SK-N-SH (cell line): ENCODE data around the gene EPHA5. TPM values are rescaled to one million over a fixed set of nuclear protein-coding genes. Genes with fewer than 3 reads are reported as not detected.

Source experiments
- CTCF ChIA-PET: fragments of 300-600, 350-600 bp; formaldehyde crosslinking; extraction: SDS; loops from one replicate; lab custom pipeline; 2021; lab: Yijun Ruan, JAX
- POLR2A ChIA-PET: fragments of 350-600 bp; sonication (Branson Sonifier 250); formaldehyde crosslinking; extraction: SDS; loops from one replicate; lab custom pipeline; 2020; ENCODE audit warnings: antibody characterized with exemption, inconsistent platforms; lab: Yijun Ruan, JAX
- DNase-seq: peaks from one replicate; pipeline ENCODE4 v3.0.0; 2012
- H2AFZ ChIP-seq: fragments of 200-600 bp; sonication (generic); 2 replicates; pipeline ENCODE4 v1.8.1; 2016; ENCODE audit warnings: antibody characterized with exemption, mild to moderate bottlenecking, low read depth
- H3F3A ChIP-seq: fragments of 200-600 bp; sonication (generic); replicated peaks from 2 replicates; pipeline ENCODE3; 2016; ENCODE audit warnings: antibody characterized with exemption, mild to moderate bottlenecking; ENCODE audit not compliant: insufficient read depth
- H3K27ac ChIP-seq, 2 experiments: fragments of 200-500 bp in 1 of 2; fragments of 200-600 bp in 1 of 2; sonication (Bioruptor generic) in 1 of 2; sonication (generic), shearing (Covaris generic) in 1 of 2; 2 replicates each; pipeline versions ENCODE4 v1.5.1 to v1.6.1; 2014 to 2016; ENCODE audit warnings: low read depth in 2 of 2, inconsistent platforms in 1 of 2, low read length in 1 of 2, mild to moderate bottlenecking in 1 of 2, mixed read lengths in 1 of 2
- H3K27me3 ChIP-seq: fragments of 200-600 bp; sonication (generic), shearing (Covaris generic); 2 replicates; pipeline ENCODE4 v1.6.1; 2016; ENCODE audit warnings: mixed run types; ENCODE audit not compliant: insufficient read depth
- H3K36me3 ChIP-seq, 2 experiments: fragments of 200-500 bp in 1 of 2; fragments of 200-600 bp in 1 of 2; sonication (Bioruptor generic) in 1 of 2; sonication (generic) in 1 of 2; replicated peaks in 1 of 2; 2 replicates each; pipeline versions ENCODE3 to v1.5.1; 2014 to 2016; ENCODE audit warnings: low read length in 1 of 2, mild to moderate bottlenecking in 1 of 2; ENCODE audit not compliant: insufficient read depth in 2 of 2, control insufficient read depth in 1 of 2
- H3K4me1 ChIP-seq, 2 experiments: fragments of 200-500 bp in 1 of 2; fragments of 200-600 bp in 1 of 2; sonication (Bioruptor generic) in 1 of 2; sonication (generic), shearing (Covaris generic) in 1 of 2; 2 replicates each; pipeline versions ENCODE4 v1.5.1 to v1.6.1; 2014 to 2016; ENCODE audit warnings: low read depth in 1 of 2, low read length in 1 of 2, mixed run types in 1 of 2; ENCODE audit not compliant: insufficient read depth in 2 of 2, control insufficient read depth in 1 of 2
- H3K4me2 ChIP-seq: fragments of 200-600 bp; sonication (generic), shearing (Covaris generic); 2 replicates; pipeline ENCODE4 v1.6.1; 2017; ENCODE audit warnings: mixed run types
- H3K4me3 ChIP-seq, 2 experiments: fragments of 200-500 bp in 1 of 2; fragments of 200-600 bp in 1 of 2; sonication (Bioruptor generic) in 1 of 2; sonication (generic), shearing (Covaris generic) in 1 of 2; 2 replicates each; pipeline versions ENCODE4 v1.5.1 to v1.8.1; 2014 to 2016; ENCODE audit warnings: low read depth in 2 of 2, inconsistent platforms in 1 of 2, low read length in 1 of 2, mild to moderate bottlenecking in 1 of 2, mixed read lengths in 1 of 2, moderate library complexity in 1 of 2
- H3K79me2 ChIP-seq: fragments of 200-600 bp; sonication (generic); 2 replicates; pipeline ENCODE4 v1.8.1; 2017; ENCODE audit warnings: mild to moderate bottlenecking; ENCODE audit not compliant: insufficient read depth
- H3K9ac ChIP-seq: fragments of 200-600 bp; sonication (generic); 2 replicates; pipeline ENCODE4 v1.6.1; 2017; ENCODE audit warnings: mixed run types
- H3K9me2 ChIP-seq: fragments of 200-600 bp; sonication (generic); 2 replicates; pipeline ENCODE4 v1.6.1; 2017; ENCODE audit warnings: mixed run types
- H3K9me3 ChIP-seq: fragments of 200-600 bp; sonication (generic); 2 replicates; pipeline ENCODE4 v1.6.1; 2017; ENCODE audit warnings: mixed run types, mild to moderate bottlenecking, moderate library complexity
- H4K20me1 ChIP-seq: fragments of 200-600 bp; sonication (generic); 2 replicates; pipeline ENCODE4 v1.6.1; 2017; ENCODE audit warnings: mild to moderate bottlenecking, mixed run types; ENCODE audit not compliant: insufficient read depth
- CHD2 ChIP-seq: fragments of 150-350 bp; IDR thresholded peaks from 2 replicates; pipeline ENCODE4 v1.6.1; 2018; ENCODE audit warnings: low read length; ENCODE audit not compliant: partially characterized antibody
- CTCF ChIP-seq: fragments of 200-600 bp; sonication (generic); IDR thresholded peaks from 2 replicates; pipeline ENCODE4 v1.6.1; 2017; ENCODE audit warnings: antibody characterized with exemption, mild to moderate bottlenecking, moderate library complexity
- ELF1 ChIP-seq: IDR thresholded peaks from 2 replicates; pipeline ENCODE4 v1.4.0; 2012
- EP300 ChIP-seq, 2 experiments: IDR thresholded peaks; 2 replicates each; pipeline versions ENCODE4 v1.4.0 to v1.6.1; 2012; ENCODE audit warnings: borderline replicate concordance in 1 of 2, low read depth in 1 of 2, low read length in 1 of 2
- GABPA ChIP-seq: IDR thresholded peaks from 2 replicates; pipeline ENCODE4 v1.4.0; 2012; ENCODE audit warnings: low read depth, mild to moderate bottlenecking
- JUND ChIP-seq: IDR thresholded peaks from 2 replicates; pipeline ENCODE4 v1.4.0; 2012
- MXI1 ChIP-seq: IDR thresholded peaks from 2 replicates; pipeline ENCODE4 v1.6.1; 2012; ENCODE audit warnings: mild to moderate bottlenecking, low read depth, low read length, improper control_type of control experiment
- POLR2AphosphoS5 ChIP-seq: IDR thresholded peaks from 2 replicates; pipeline ENCODE4 v1.6.1; 2012; ENCODE audit warnings: low read depth, low read length
- RFX5 ChIP-seq: IDR thresholded peaks from 2 replicates; pipeline ENCODE4 v1.6.1; 2012; ENCODE audit warnings: mild to moderate bottlenecking, improper control_type of control experiment, low read length
- RXRA ChIP-seq: IDR thresholded peaks from 2 replicates; pipeline ENCODE4 v1.4.0; 2012; ENCODE audit warnings: low read depth, mild to moderate bottlenecking, borderline replicate concordance
- SMC3 ChIP-seq: IDR thresholded peaks from 2 replicates; pipeline ENCODE4 v1.6.1; 2012; ENCODE audit warnings: low read depth, low read length, improper control_type of control experiment
- TAF1 ChIP-seq: IDR thresholded peaks from 2 replicates; pipeline ENCODE4 v1.6.1; 2012; ENCODE audit warnings: low read depth, mild to moderate bottlenecking, low read length, moderate library complexity, borderline replicate concordance
- TCF12 ChIP-seq: IDR thresholded peaks from 2 replicates; pipeline ENCODE4 v1.4.0; 2012
- USF2 ChIP-seq: fragments of 150-350 bp; IDR thresholded peaks from 2 replicates; pipeline ENCODE4 v1.6.1; 2017; ENCODE audit warnings: antibody characterized with exemption, low read length, low read depth, borderline replicate concordance
- YY1 ChIP-seq: IDR thresholded peaks from 2 replicates; pipeline ENCODE4 v1.4.0; 2012; ENCODE audit warnings: low read depth, mild to moderate bottlenecking
- ZBTB33 ChIP-seq: IDR thresholded peaks from 2 replicates; pipeline ENCODE4 v1.4.0; 2012; ENCODE audit warnings: low read depth, borderline replicate concordance
- WGBS: methylation state at CpG from one replicate; pipeline ENCODE4 v1.1.6; 2017; ENCODE audit warnings: low lambda C conversion rate; 5-methylcytosine and 5-hydroxymethylcytosine counted together
- polyA plus RNA-seq, 3 experiments: library from polyadenylated mRNA; depleted of rRNA; stranded (reverse); fragments of >200 nt; gene quantifications; 2 replicates each; pipeline ENCODE4 v1.2.3, GENCODE V29; 2012

EPHA5 gene
- polyA plus RNA-seq, 1 of the 3 experiments (the other 2 are of a cell fraction): not detected

GRCh38 chr4:65671372-65671771, 1.1 kb upstream of the EPHA5 start:
- Histone ChIP-seq H3K4me1 (peaks cover 0 to 6% of the 10 kb centered on the region in 2 experiments; a peak in 1 of 4 replicates), H4K20me1 (no peaks in the 10 kb centered on the region), H3F3A (no peaks in the 10 kb centered on the region), H3K9me3 (no peaks in the 10 kb centered on the region), H3K4me3 (no peak overlapping the region), H3K79me2 (no peaks in the 10 kb centered on the region), H3K9ac (no peak overlapping the region), H3K27ac (no peak overlapping the region), H3K27me3 (peaks cover 54% of the 10 kb centered on the region), H3K4me2 (no peak overlapping the region), H3K9me2 (no peaks in the 10 kb centered on the region), H3K36me3 (no peaks in the 10 kb centered on the region), H2AFZ (no peak overlapping the region)
- ChIA-PET POLR2A (no interaction called here), CTCF (no interaction called here)
- TF ChIP-seq SMC3: no peak
- no peak for TF ChIP-seq JUND
- TF ChIP-seq ZBTB33: no peak
- no peak for TF ChIP-seq USF2
- no peak for TF ChIP-seq EP300 (IDR thresholded peaks at IDR 0.05; ENCODE audit: borderline replicate concordance in 1 of 2, low read depth in 1 of 2, low read length in 1 of 2)
- no peak for TF ChIP-seq YY1
- no peak for TF ChIP-seq TCF12
- no peak for TF ChIP-seq RXRA
- no peak for TF ChIP-seq MXI1
- no peak for TF ChIP-seq ELF1
- WGBS: 14% methylated on average over 2 of the region's 2 CpGs
- no peak for DNase-seq

- no peaks in the 10 kb centered on the region for H3K9me2 ChIP-seq
- H3K79me2 ChIP-seq: no peaks in the 10 kb centered on the region
- H3K9me3 ChIP-seq: no peaks in the 10 kb centered on the region
- POLR2A ChIA-PET: no interaction called here
- CTCF ChIA-PET: interaction anchor here (1.4 kb wide), 1 partner anchor 43 kb away, joined by 3 read pairs; no protein-coding TSS in a partner anchor
- DNase-seq: no peak
- no peaks in the 10 kb centered on the region for H3F3A ChIP-seq
- H3K27me3 ChIP-seq: peaks cover 54% of the 10 kb centered on the region
- TF ChIP-seq RXRA: no peak
- no peak for TF ChIP-seq CHD2
- no peak for TF ChIP-seq ELF1
- TF ChIP-seq TAF1: no peak
- TF ChIP-seq ZBTB33: no peak
- no peak for TF ChIP-seq CTCF
- no peak for TF ChIP-seq YY1
- TF ChIP-seq RFX5: no peak
- no peak for TF ChIP-seq POLR2AphosphoS5
- no peak for TF ChIP-seq TCF12
- no peak for TF ChIP-seq GABPA
- WGBS: 2% methylated on average over 6 of the region's 6 CpGs
- no peak overlapping the region for H3K27ac ChIP-seq
- H3K4me2 ChIP-seq: peak overlapping the region; percentile 88
- peaks cover 0 to 6% of the 10 kb centered on the region in 2 experiments; a peak in 1 of 4 replicates for H3K4me1 ChIP-seq
- no peak overlapping the region for H3K9ac ChIP-seq
- peak overlapping the region; percentile 27 to 68 for H3K4me3 ChIP-seq
- no peaks in the 10 kb centered on the region for H3K36me3 ChIP-seq
- peak overlapping the region; percentile 79 for H2AFZ ChIP-seq
- H4K20me1 ChIP-seq: no peaks in the 10 kb centered on the region
Observed at GRCh38 chr4:65670020-65670330, 314 bp downstream of the EPHA5 start.
